Kidney capillary endothelial cell (primary cell): ENCODE data around the gene VPREB3.
A peak's percentile ranks its signal among the peaks of the same experiment; 100 is the strongest.

Source experiments
- DNase-seq: peaks from one replicate; pipeline ENCODE4 v3.0.0-alpha.2; 2018; ENCODE audit warnings: low spot score

Gene VPREB3

GRCh38 chr22:23764899-23765881 lies 11.0 kb upstream of the VPREB3 start:
- DNase-seq = no peak

- no peak for DNase-seq
Measured at GRCh38 chr22:23763954-23764353, 9.7 kb upstream of the VPREB3 start.

GRCh38 chr22:23763579-23763945 lies 9.3 kb upstream of the VPREB3 start:
- no peak for DNase-seq

GRCh38 chr22:23762842-23763578 lies 8.8 kb upstream of the VPREB3 start, which contains the start of gene C22orf15:
TSS of gene C22orf15 (plus strand) at chr22:23762990. CDS start at chr22:23763307, 317 bp downstream.
- no peak for DNase-seq

- DNase-seq = no peak
Measured at GRCh38 chr22:23760056-23760455, 5.8 kb upstream of the VPREB3 start.

GRCh38 chr22:23759566-23759965 lies 5.3 kb upstream of the VPREB3 start:
- no peak for DNase-seq

- no peak for DNase-seq
Measured at GRCh38 chr22:23756891-23757290, 2.7 kb upstream of the VPREB3 start.

- no peak for DNase-seq
Measured at GRCh38 chr22:23755711-23756110, 1.5 kb upstream of the VPREB3 start.

GRCh38 chr22:23754980-23755636 lies 883 bp upstream of the VPREB3 start:
- no peak for DNase-seq

- DNase-seq = no peak
Measured at GRCh38 chr22:23753385-23753784, 840 bp downstream of the VPREB3 start.

GRCh38 chr22:23752750-23753149 lies 1.5 kb downstream of the VPREB3 start:
- DNase-seq = no peak

GRCh38 chr22:23752090-23752691 lies 2.0 kb downstream of the VPREB3 start:
- no peak for DNase-seq

- DNase-seq = no peak
Measured at GRCh38 chr22:23751441-23751996, 2.7 kb downstream of the VPREB3 start.

- DNase-seq = peak; percentile 67
Measured at GRCh38 chr22:23750714-23751440, 3.3 kb downstream of the VPREB3 start, which contains the start of gene ZNF70. TSS of gene ZNF70 (minus strand) at chr22:23751112. CDS start at chr22:23745140, 5,972 bp downstream.

GRCh38 chr22:23750367-23750713 lies 3.9 kb downstream of the VPREB3 start:
- no peak for DNase-seq

- no peak for DNase-seq
Measured at GRCh38 chr22:23749841-23750301, 4.4 kb downstream of the VPREB3 start.

GRCh38 chr22:23745791-23746190 lies 8.4 kb downstream of the VPREB3 start:
- no peak for DNase-seq

- DNase-seq = no peak
Measured at GRCh38 chr22:23744485-23744884, 9.7 kb downstream of the VPREB3 start.

- no peak for DNase-seq
Measured at GRCh38 chr22:23744001-23744400, 10.2 kb downstream of the VPREB3 start.

GRCh38 chr22:23743303-23743705 lies 10.9 kb downstream of the VPREB3 start:
- DNase-seq = no peak
